Mesenchymal stem cell (in vitro differentiated cells and primary cell): Measurements from ENCODE around the gene ZBTB2.

Experiments
- DNase-seq: peaks from one replicate; pipeline ENCODE4 v3.0.0-alpha.2; 2013
- H2AFZ ChIP-seq: one replicate; pipeline ENCODE4 v1.6.1; 2013; ENCODE audit warnings: low read depth, mild to moderate bottlenecking, control low read depth, inconsistent platforms, low read length, moderate library complexity
- H2AK5ac ChIP-seq: 2 replicates; pipeline ENCODE4 v1.6.1; 2013; ENCODE audit warnings: low read length, moderate library complexity, mild to moderate bottlenecking, inconsistent platforms; ENCODE audit not compliant: severe bottlenecking
- H2BK120ac ChIP-seq: one replicate; pipeline ENCODE4 v1.6.1; 2013; ENCODE audit warnings: low read depth, mild to moderate bottlenecking, inconsistent platforms, low read length, moderate library complexity
- H2BK12ac ChIP-seq, 2 experiments: one replicate each; pipeline ENCODE4 v1.6.1; 2013; ENCODE audit warnings: inconsistent platforms in 2 of 2, low read length in 2 of 2, mild to moderate bottlenecking in 2 of 2, moderate library complexity in 2 of 2, control low read depth in 1 of 2
- H2BK15ac ChIP-seq: one replicate; pipeline ENCODE4 v1.6.1; 2013; ENCODE audit warnings: mild to moderate bottlenecking, low read depth, inconsistent platforms; ENCODE audit not compliant: poor library complexity, severe bottlenecking
- H2BK5ac ChIP-seq: 2 replicates; pipeline ENCODE4 v1.6.1; 2013; ENCODE audit warnings: low read depth, mild to moderate bottlenecking, low read length, control low read depth, inconsistent platforms; ENCODE audit not compliant: poor library complexity, severe bottlenecking
- H3K14ac ChIP-seq, 2 experiments: one replicate each; pipeline ENCODE4 v1.6.1; 2013; ENCODE audit warnings: inconsistent platforms in 2 of 2, low read length in 2 of 2, control low read depth in 1 of 2, mild to moderate bottlenecking in 1 of 2, moderate library complexity in 1 of 2
- H3K18ac ChIP-seq, 2 experiments: one replicate each; pipeline ENCODE4 v1.6.1; 2013; ENCODE audit warnings: inconsistent platforms in 2 of 2, low read length in 2 of 2, control low read depth in 1 of 2, low read depth in 1 of 2, mild to moderate bottlenecking in 1 of 2
- H3K23ac ChIP-seq, 2 experiments: one replicate each; pipeline ENCODE4 v1.6.1; 2013; ENCODE audit warnings: inconsistent platforms in 2 of 2, low read length in 2 of 2, mild to moderate bottlenecking in 2 of 2, moderate library complexity in 2 of 2, control low read depth in 1 of 2
- H3K27ac ChIP-seq: 2 replicates; pipeline ENCODE4 v1.5.1; 2013; ENCODE audit warnings: mild to moderate bottlenecking, moderate library complexity, low read length, control low read depth, inconsistent platforms; ENCODE audit not compliant: poor library complexity, severe bottlenecking
- H3K27me3 ChIP-seq, 2 experiments: 2 replicates each; pipeline versions ENCODE4 v1.6.1 to v1.7.0; 2013; ENCODE audit warnings: low read length in 2 of 2, mild to moderate bottlenecking in 2 of 2, moderate library complexity in 2 of 2, control low read depth in 1 of 2, inconsistent platforms in 1 of 2; ENCODE audit not compliant: control insufficient read depth in 1 of 2, insufficient read depth in 1 of 2
- H3K36me3 ChIP-seq, 2 experiments: 2 replicates each; pipeline versions ENCODE4 v1.6.1 to v1.7.0; 2013; ENCODE audit warnings: low read length in 2 of 2, control low read depth in 1 of 2, inconsistent platforms in 1 of 2, low read depth in 1 of 2, mild to moderate bottlenecking in 1 of 2; ENCODE audit not compliant: insufficient read depth in 2 of 2, control insufficient read depth in 1 of 2
- H3K4ac ChIP-seq, 2 experiments: one replicate each; pipeline ENCODE4 v1.6.1; 2013; ENCODE audit warnings: inconsistent platforms in 2 of 2, low read length in 2 of 2, mild to moderate bottlenecking in 2 of 2, moderate library complexity in 2 of 2, control low read depth in 1 of 2, low read depth in 1 of 2
- H3K4me1 ChIP-seq: 2 replicates; pipeline ENCODE4 v1.6.1; 2013; ENCODE audit warnings: low read depth, low read length, control low read depth; ENCODE audit not compliant: control insufficient read depth, insufficient read depth
- H3K4me2 ChIP-seq: 2 replicates; pipeline ENCODE4 v1.6.1; 2013; ENCODE audit warnings: low read length, mild to moderate bottlenecking, inconsistent platforms; ENCODE audit not compliant: poor library complexity, severe bottlenecking
- H3K4me3 ChIP-seq, 2 experiments: 2 replicates each; pipeline versions ENCODE4 v1.5.1 to v1.7.0; 2013; ENCODE audit warnings: low read length in 2 of 2, mild to moderate bottlenecking in 2 of 2, control low read depth in 1 of 2, low read depth in 1 of 2; ENCODE audit not compliant: insufficient read depth in 1 of 2
- H3K79me1 ChIP-seq: replicated peaks from 2 replicates; pipeline ENCODE4 v1.6.1; 2013; ENCODE audit warnings: mild to moderate bottlenecking, control low read depth, low read length, inconsistent platforms; ENCODE audit not compliant: poor library complexity, severe bottlenecking
- H3K9ac ChIP-seq: 2 replicates; pipeline ENCODE4 v1.7.0; 2013; ENCODE audit warnings: mild to moderate bottlenecking, low read length, moderate library complexity
- H3K9me3 ChIP-seq: 2 replicates; pipeline ENCODE4 v1.7.0; 2013; ENCODE audit warnings: mild to moderate bottlenecking, low read length; ENCODE audit not compliant: control insufficient read depth
- H4K8ac ChIP-seq: one replicate; pipeline ENCODE4 v1.6.1; 2013; ENCODE audit warnings: inconsistent platforms, mild to moderate bottlenecking, low read length, moderate library complexity
- H4K91ac ChIP-seq: one replicate; pipeline ENCODE4 v1.6.1; 2013; ENCODE audit warnings: mild to moderate bottlenecking, low read length, inconsistent platforms
- WGBS: methylation state at CpG from one replicate; pipeline ENCODE4 v1.1.7; 2013; ENCODE audit warnings: mixed read lengths; 5-methylcytosine and 5-hydroxymethylcytosine counted together

Gene ZBTB2

DNA sequence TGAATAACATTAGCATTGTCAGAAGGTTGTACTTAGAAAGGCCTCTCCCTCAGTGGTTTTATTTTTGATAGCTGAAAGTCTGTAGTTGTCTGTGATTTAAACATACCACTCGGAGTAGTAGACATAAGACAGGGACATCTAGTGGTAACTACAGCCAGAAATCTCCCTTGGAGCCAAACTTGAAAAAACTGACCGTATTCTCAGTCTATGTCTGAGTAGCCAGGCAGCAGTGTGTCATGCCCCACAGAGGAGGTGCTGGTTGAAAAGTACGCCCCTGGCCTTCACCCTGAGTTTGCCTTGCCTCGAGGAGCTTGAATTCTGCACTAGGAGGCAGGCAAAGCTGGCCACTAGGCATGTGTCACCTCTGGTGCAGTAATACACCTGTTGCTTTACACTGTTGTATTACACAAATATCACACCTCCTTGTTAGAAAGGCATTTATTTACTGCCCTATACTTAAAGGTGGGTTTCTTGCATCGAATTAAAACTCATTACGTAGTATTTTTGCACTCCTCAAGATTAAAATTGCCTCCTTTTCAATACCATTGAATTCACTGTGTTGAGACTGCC, 20.8 kb downstream of the ZBTB2 start:
- no peak overlapping the region for H3K9ac ChIP-seq
- H2BK120ac ChIP-seq = no peak overlapping the region
- H2BK5ac ChIP-seq = no peak overlapping the region
- H3K79me1 ChIP-seq = peaks cover 29% of the 10 kb centered on the region
- H2BK15ac ChIP-seq = no peak overlapping the region
- no peak overlapping the region for H3K4me2 ChIP-seq
- H3K14ac ChIP-seq = no peak overlapping the region
- no peak overlapping the region for H3K18ac ChIP-seq
- H3K4ac ChIP-seq = no peak overlapping the region
- H4K8ac ChIP-seq = no peak overlapping the region
- no peak overlapping the region for H3K4me3 ChIP-seq
- H3K4me1 ChIP-seq = peaks cover 7% of the 10 kb centered on the region
- H2BK12ac ChIP-seq = peak overlapping the region in 1 of 2 experiments; percentile 10
- peak; percentile 58 for DNase-seq
- H2AFZ ChIP-seq = no peak overlapping the region
- H3K27me3 ChIP-seq = no peaks in the 10 kb centered on the region
- H2AK5ac ChIP-seq = no peak overlapping the region
- WGBS = 86% methylated on average over 6 of the region's 6 CpGs
- no peak overlapping the region for H3K27ac ChIP-seq
- H3K36me3 ChIP-seq = peaks cover 30 to 43% of the 10 kb centered on the region in 2 experiments
- no peak overlapping the region for H4K91ac ChIP-seq
- no peaks in the 10 kb centered on the region for H3K9me3 ChIP-seq
- no peak overlapping the region for H3K23ac ChIP-seq

GRCh38 chr6:151365233-151365632, 26.1 kb downstream of the ZBTB2 start:
- no peak overlapping the region for H2BK120ac ChIP-seq
- no peak overlapping the region for H3K4me2 ChIP-seq
- no peak overlapping the region for H2AFZ ChIP-seq
- H3K79me1 ChIP-seq = peaks cover 16% of the 10 kb centered on the region
- no peak overlapping the region for H3K9ac ChIP-seq
- no peak overlapping the region for H2BK5ac ChIP-seq
- no peak overlapping the region for H3K4me3 ChIP-seq
- H2BK15ac ChIP-seq = no peak overlapping the region
- no peaks in the 10 kb centered on the region for H3K9me3 ChIP-seq
- no peak overlapping the region for H3K27ac ChIP-seq
- no peak overlapping the region for H3K23ac ChIP-seq
- H2BK12ac ChIP-seq = no peak overlapping the region
- DNase-seq = no peak
- H3K18ac ChIP-seq = no peak overlapping the region
- H4K8ac ChIP-seq = no peak overlapping the region
- WGBS = 99% methylated on average over 6 of the region's 6 CpGs
- H2AK5ac ChIP-seq = no peak overlapping the region
- H3K4ac ChIP-seq = no peak overlapping the region
- H3K4me1 ChIP-seq = peaks cover 1% of the 10 kb centered on the region
- H4K91ac ChIP-seq = no peak overlapping the region
- H3K27me3 ChIP-seq = no peaks in the 10 kb centered on the region
- no peak overlapping the region for H3K14ac ChIP-seq
- peaks cover 24 to 54% of the 10 kb centered on the region in 2 experiments for H3K36me3 ChIP-seq

- Histone ChIP-seq H3K9me3 (no peaks in the 10 kb centered on the region), H3K4me3 (no peak overlapping the region), H3K36me3 (peaks cover 13 to 50% of the 10 kb centered on the region in 2 experiments), H3K9ac (no peak overlapping the region), H3K4ac (no peak overlapping the region), H3K14ac (no peak overlapping the region), H3K4me1 (no peaks in the 10 kb centered on the region), H2AK5ac (no peak overlapping the region), H3K27me3 (no peaks in the 10 kb centered on the region), H4K8ac (no peak overlapping the region), H4K91ac (no peak overlapping the region), H3K23ac (no peak overlapping the region), H3K4me2 (no peak overlapping the region), H2AFZ (no peak overlapping the region), H3K27ac (no peak overlapping the region), H2BK120ac (no peak overlapping the region), H2BK12ac (no peak overlapping the region), H3K79me1 (peaks cover 3% of the 10 kb centered on the region), H3K18ac (no peak overlapping the region), H2BK15ac (no peak overlapping the region), H2BK5ac (no peak overlapping the region)
- 97% methylated on average over 5 of the region's 5 CpGs for WGBS
- DNase-seq = no peak
These were observed 31.9 kb downstream of the ZBTB2 start for GRCh38 chr6:151359486-151359885.

GRCh38 chr6:151358475-151358874, 32.9 kb downstream of the ZBTB2 start:
- Histone ChIP-seq H4K91ac (no peak overlapping the region), H3K18ac (no peak overlapping the region), H3K23ac (no peak overlapping the region), H3K4me2 (no peak overlapping the region), H3K79me1 (peaks cover 3% of the 10 kb centered on the region), H4K8ac (no peak overlapping the region), H2AK5ac (no peak overlapping the region), H3K4me1 (no peaks in the 10 kb centered on the region), H2BK15ac (no peak overlapping the region), H2BK12ac (no peak overlapping the region), H2BK120ac (no peak overlapping the region), H3K4ac (no peak overlapping the region), H3K9me3 (no peaks in the 10 kb centered on the region), H3K27me3 (no peaks in the 10 kb centered on the region), H3K27ac (no peak overlapping the region), H3K9ac (no peak overlapping the region), H2BK5ac (no peak overlapping the region), H3K36me3 (peaks cover 14 to 54% of the 10 kb centered on the region in 2 experiments), H3K4me3 (no peak overlapping the region), H2AFZ (no peak overlapping the region), H3K14ac (no peak overlapping the region)
- WGBS = 98% methylated on average over 2 of the region's 3 CpGs
- no peak for DNase-seq
